Fibroblast of upper back skin (primary cell): ENCODE results near the gene CAD.

ENCODE experiments used
- DNase-seq: peaks from one replicate; pipeline ENCODE4 v3.0.0-alpha.2; 2013

Gene CAD

GRCh38 chr2:27231921-27232320 lies 14.8 kb downstream of the CAD start:
- DNase-seq: no peak

- DNase-seq: no peak
Observed at GRCh38 chr2:27233341-27233740, 16.2 kb downstream of the CAD start.

GRCh38 chr2:27236136-27236535 lies 19.0 kb downstream of the CAD start:
- no peak for DNase-seq

GRCh38 chr2:27236626-27237025 lies 19.5 kb downstream of the CAD start:
- no peak for DNase-seq

- no peak for DNase-seq
Observed at GRCh38 chr2:27237341-27237945, 20.3 kb downstream of the CAD start.

GRCh38 chr2:27238976-27239375 lies 21.8 kb downstream of the CAD start:
- no peak for DNase-seq

GRCh38 chr2:27240406-27240805 lies 23.2 kb downstream of the CAD start:
- DNase-seq: no peak

- no peak for DNase-seq
Observed at GRCh38 chr2:27241761-27242613, 24.8 kb downstream of the CAD start.

GRCh38 chr2:27242614-27242951 lies 25.4 kb downstream of the CAD start:
- no peak for DNase-seq

- DNase-seq: no peak
Observed at GRCh38 chr2:27243391-27244130, 26.4 kb downstream of the CAD start.

GRCh38 chr2:27245116-27245515 lies 27.9 kb downstream of the CAD start:
- DNase-seq: no peak

GRCh38 chr2:27245626-27246025 lies 28.5 kb downstream of the CAD start:
- no peak for DNase-seq

- no peak for DNase-seq
Observed at GRCh38 chr2:27247893-27248292, 30.7 kb downstream of the CAD start.

- DNase-seq: peak; percentile 22
Observed at GRCh38 chr2:27249159-27249890, 32.2 kb downstream of the CAD start.

- DNase-seq: peak; percentile 25
Observed at GRCh38 chr2:27249891-27250651, 32.9 kb downstream of the CAD start.

GRCh38 chr2:27250652-27251379 lies 33.6 kb downstream of the CAD start:
- no peak for DNase-seq

- no peak for DNase-seq
Observed at GRCh38 chr2:27251766-27252165, 34.6 kb downstream of the CAD start.

- no peak for DNase-seq
Observed at GRCh38 chr2:27255187-27255586, 38.0 kb downstream of the CAD start.

GRCh38 chr2:27255660-27256059 lies 38.5 kb downstream of the CAD start:
- peak; percentile 75 for DNase-seq

- DNase-seq: no peak
Observed at GRCh38 chr2:27256855-27257454, 39.8 kb downstream of the CAD start.

GRCh38 chr2:27258051-27258450 lies 40.9 kb downstream of the CAD start:
- DNase-seq: no peak
